Neural crest cell (in vitro differentiated cells): Measurements from ENCODE around the gene ADGRB3. TPM values are rescaled to one million over a fixed set of nuclear protein-coding genes. Genes with fewer than 3 reads are reported as not detected.

Source experiments
- DNase-seq: peaks from one replicate; pipeline ENCODE4 v3.0.0; 2021; ENCODE audit warnings: low read depth, mixed read lengths, low spot score
- H3K27ac Mint-ChIP-seq: one replicate; pipeline ENCODE4 v1.8.0; 2021; ENCODE audit warnings: mild to moderate bottlenecking, mixed read lengths; ENCODE audit not compliant: unreplicated experiment
- H3K27me3 Mint-ChIP-seq: 2 replicates; pipeline ENCODE4 v1.8.0; 2021; ENCODE audit warnings: low read depth, mild to moderate bottlenecking, mixed read lengths
- H3K36me3 Mint-ChIP-seq: 2 replicates; pipeline ENCODE4 v1.8.0; 2021; ENCODE audit warnings: low read depth, mild to moderate bottlenecking, mixed read lengths
- H3K4me1 Mint-ChIP-seq: 2 replicates; pipeline ENCODE4 v1.8.0; 2021; ENCODE audit warnings: mixed read lengths
- H3K4me3 Mint-ChIP-seq: one replicate; pipeline ENCODE4 v1.8.0; 2021; ENCODE audit warnings: mild to moderate bottlenecking, mixed read lengths
- H3K9me3 Mint-ChIP-seq: 2 replicates; pipeline ENCODE4 v1.8.0; 2021; ENCODE audit warnings: mixed read lengths
- total RNA-seq: library from RNA; stranded (reverse); gene quantifications from 2 replicates; pipeline ENCODE4 v1.2.1, GENCODE V29; 2021
- TF ChIP-seq, protein P1 (sequence below): fragments of 200-600 bp; sonication (generic); conservative IDR thresholded peaks from 2 replicates; pipeline ENCODE4 v1.5.0; 2021; ENCODE audit warnings: antibody characterized with exemption, mild to moderate bottlenecking

ADGRB3 gene
- total RNA-seq, 1 donor from 2014 or later: 5.1 TPM

DNA sequence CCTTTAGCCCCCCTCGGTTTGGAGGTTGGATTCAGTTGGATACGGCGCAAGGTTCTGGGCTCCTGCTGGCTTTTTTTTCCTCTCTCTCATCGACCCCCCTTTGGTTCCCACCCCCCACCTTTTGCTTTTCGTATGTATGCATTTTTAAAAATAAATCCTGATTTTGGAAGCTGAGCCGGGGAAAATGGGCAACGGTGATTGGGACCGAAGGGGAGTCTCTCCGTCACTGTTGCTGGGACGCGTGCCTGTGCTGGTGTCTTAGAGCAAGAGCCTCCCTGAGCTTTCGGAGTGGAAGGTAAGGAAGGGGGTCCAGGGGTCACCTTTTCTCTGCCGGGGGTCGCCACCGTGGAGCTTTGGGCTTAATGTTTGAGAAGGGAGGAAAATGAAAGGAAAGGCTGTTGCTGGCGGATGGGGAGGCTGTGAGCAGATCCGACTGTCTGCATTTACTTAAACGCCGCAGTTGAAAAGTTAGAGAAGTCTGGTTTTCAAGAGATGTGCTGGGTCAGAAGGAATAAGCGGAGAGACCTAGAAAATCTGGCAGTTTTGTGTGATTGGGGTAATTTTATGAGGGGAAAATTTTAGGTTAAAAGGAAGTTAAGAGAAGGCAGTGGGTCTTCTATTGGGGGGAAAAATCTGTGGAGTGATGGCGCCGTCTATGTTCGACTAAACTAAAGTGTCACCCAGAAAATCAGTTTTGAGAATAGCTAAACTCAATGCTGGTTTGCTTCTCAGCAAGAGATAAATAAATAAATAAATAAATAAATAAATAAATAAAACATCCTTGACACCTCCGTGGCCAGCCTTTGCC is 828 bp downstream of the ADGRB3 start:
- DNase-seq: peak; percentile 28
- TF ChIP-seq, protein P1, sequence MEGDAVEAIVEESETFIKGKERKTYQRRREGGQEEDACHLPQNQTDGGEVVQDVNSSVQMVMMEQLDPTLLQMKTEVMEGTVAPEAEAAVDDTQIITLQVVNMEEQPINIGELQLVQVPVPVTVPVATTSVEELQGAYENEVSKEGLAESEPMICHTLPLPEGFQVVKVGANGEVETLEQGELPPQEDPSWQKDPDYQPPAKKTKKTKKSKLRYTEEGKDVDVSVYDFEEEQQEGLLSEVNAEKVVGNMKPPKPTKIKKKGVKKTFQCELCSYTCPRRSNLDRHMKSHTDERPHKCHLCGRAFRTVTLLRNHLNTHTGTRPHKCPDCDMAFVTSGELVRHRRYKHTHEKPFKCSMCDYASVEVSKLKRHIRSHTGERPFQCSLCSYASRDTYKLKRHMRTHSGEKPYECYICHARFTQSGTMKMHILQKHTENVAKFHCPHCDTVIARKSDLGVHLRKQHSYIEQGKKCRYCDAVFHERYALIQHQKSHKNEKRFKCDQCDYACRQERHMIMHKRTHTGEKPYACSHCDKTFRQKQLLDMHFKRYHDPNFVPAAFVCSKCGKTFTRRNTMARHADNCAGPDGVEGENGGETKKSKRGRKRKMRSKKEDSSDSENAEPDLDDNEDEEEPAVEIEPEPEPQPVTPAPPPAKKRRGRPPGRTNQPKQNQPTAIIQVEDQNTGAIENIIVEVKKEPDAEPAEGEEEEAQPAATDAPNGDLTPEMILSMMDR: no peak
- peaks cover 84% of the 10 kb centered on the region for H3K27me3 Mint-ChIP-seq
- H3K27ac Mint-ChIP-seq: peak overlapping the region; percentile 96
- peak overlapping the region; percentile 98 for H3K4me3 Mint-ChIP-seq
- H3K4me1 Mint-ChIP-seq: peaks cover 56% of the 10 kb centered on the region
- H3K9me3 Mint-ChIP-seq: no peaks in the 10 kb centered on the region
- H3K36me3 Mint-ChIP-seq: no peaks in the 10 kb centered on the region

DNA sequence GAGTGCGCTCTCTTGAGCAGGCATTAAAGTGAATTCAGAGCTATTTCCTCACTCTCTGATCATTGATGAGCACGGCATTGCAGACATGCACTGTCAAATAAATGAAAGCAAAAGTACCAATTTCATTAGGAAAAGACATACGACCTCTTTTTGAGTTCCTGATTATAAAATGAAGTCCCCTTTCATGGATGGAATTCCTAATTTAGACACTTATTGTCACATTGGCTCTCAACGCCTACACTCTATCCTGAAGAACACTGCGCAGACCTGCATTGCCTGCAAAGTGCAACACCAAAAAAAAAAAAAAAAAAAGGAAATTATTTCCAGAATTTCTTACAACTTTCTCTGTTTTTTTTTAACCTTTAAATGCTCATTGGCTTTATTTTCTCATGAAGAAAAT is 1.6 kb downstream of the ADGRB3 start:
- TF ChIP-seq, protein P1: no peak
- H3K4me3 Mint-ChIP-seq: peak overlapping the region; percentile 98
- DNase-seq: no peak
- no peak overlapping the region for H3K27ac Mint-ChIP-seq
- peaks cover 57% of the 10 kb centered on the region for H3K4me1 Mint-ChIP-seq
- no peaks in the 10 kb centered on the region for H3K9me3 Mint-ChIP-seq
- H3K27me3 Mint-ChIP-seq: peaks cover 85% of the 10 kb centered on the region
- H3K36me3 Mint-ChIP-seq: no peaks in the 10 kb centered on the region

DNA sequence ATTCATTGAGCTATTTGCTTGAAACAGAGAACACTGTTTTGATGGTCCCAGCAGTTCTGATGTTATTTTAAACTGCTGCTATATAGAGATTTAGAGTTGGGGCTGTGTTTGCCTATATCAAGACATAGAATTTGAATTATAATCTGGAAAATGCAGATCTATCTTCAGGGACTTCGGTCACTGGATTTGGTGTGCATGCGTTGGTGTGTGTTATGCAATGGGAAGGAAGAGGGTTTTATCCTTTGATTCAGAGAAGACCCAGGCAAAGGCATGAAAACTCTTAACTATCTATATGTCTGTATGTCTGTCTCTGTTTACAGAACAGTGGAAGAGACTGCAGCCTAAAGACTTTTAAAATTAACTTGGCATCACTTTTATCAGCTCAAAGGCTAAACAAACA is 2.0 kb downstream of the ADGRB3 start:
- H3K27me3 Mint-ChIP-seq: peaks cover 82% of the 10 kb centered on the region
- H3K36me3 Mint-ChIP-seq: no peaks in the 10 kb centered on the region
- peaks cover 57% of the 10 kb centered on the region for H3K4me1 Mint-ChIP-seq
- TF ChIP-seq, protein P1: no peak
- DNase-seq: no peak
- no peaks in the 10 kb centered on the region for H3K9me3 Mint-ChIP-seq
- H3K4me3 Mint-ChIP-seq: peak overlapping the region; percentile 74
- H3K27ac Mint-ChIP-seq: no peak overlapping the region

DNA sequence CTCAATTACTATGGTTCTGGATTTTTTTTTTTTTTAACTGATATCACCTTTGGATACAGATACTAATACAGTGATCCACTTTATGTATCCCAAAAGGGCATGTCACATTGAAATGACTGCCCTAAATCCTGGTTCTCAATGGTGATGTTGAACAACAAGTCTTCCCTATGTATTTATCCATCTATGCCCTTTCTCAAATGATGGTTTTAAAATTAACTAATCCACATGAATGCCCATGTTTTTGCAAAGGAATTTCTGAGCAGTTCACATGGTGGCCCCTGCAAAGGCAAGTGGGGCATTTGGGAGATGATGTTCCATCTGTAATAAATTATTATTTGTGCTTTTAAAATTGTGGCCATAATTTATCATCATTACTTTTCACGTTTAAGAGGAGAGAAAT is 2.7 kb downstream of the ADGRB3 start:
- H3K27me3 Mint-ChIP-seq: peaks cover 78% of the 10 kb centered on the region
- TF ChIP-seq, protein P1: no peak
- H3K4me1 Mint-ChIP-seq: peaks cover 55% of the 10 kb centered on the region
- no peak for DNase-seq
- peak overlapping the region; percentile 74 for H3K4me3 Mint-ChIP-seq
- H3K36me3 Mint-ChIP-seq: no peaks in the 10 kb centered on the region
- H3K27ac Mint-ChIP-seq: no peak overlapping the region
- no peaks in the 10 kb centered on the region for H3K9me3 Mint-ChIP-seq

DNA sequence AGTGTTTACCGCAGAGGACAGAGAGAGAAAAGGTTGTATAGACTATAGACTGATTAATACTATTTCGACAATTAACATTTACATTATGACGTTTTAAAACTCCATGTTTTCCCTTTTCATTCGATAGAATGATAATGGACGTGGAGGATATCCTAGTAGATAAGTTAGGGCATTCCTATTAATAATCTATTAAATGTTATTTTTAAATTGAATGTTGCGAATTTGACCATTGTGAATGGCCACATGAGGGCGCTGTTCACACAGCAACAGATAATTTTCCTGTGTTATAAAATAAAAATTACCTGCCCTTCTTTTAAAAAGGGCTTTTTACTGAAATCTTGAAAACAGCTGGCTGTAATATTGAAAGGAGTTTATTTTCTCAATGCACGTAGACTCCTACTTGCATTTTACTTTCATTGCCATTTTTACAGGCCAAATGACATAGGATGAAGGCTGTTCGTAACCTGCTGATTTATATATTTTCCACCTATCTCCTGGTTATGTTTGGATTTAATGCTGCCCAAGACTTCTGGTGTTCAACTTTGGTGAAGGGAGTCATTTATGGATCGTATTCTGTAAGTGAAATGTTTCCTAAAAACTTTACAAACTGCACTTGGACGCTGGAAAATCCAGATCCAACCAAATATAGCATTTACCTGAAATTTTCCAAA is 3.3 kb downstream of the ADGRB3 start:
- Mint-ChIP-seq H3K36me3 (no peaks in the 10 kb centered on the region), H3K27me3 (peaks cover 72% of the 10 kb centered on the region), H3K4me1 (peaks cover 54% of the 10 kb centered on the region), H3K9me3 (no peaks in the 10 kb centered on the region), H3K4me3 (peak overlapping the region; percentile 74), H3K27ac (no peak overlapping the region)
- TF ChIP-seq, protein P1: peak; percentile 96
- DNase-seq: peak; percentile 36
